Trophoblast cell (in vitro differentiated cells and primary cell): ENCODE results near the gene POU5F1. TPM values are rescaled to one million over a fixed set of nuclear protein-coding genes. Genes with fewer than 3 reads are reported as not detected.
A peak's percentile ranks its signal among the peaks of the same experiment; 100 is the strongest.
"Not testable (repeated sequence)": the region's sequence is repeated elsewhere in the genome, so short reads cannot be mapped to it uniquely, and the experiment has no call there.

ENCODE experiments used
- DNase-seq, 2 donors: peaks; one replicate each; pipeline ENCODE4 v3.0.0-alpha.2; 2016
- H2AFZ ChIP-seq: 2 replicates; pipeline ENCODE4 v1.6.1; 2013; ENCODE audit warnings: low read length, moderate library complexity, mild to moderate bottlenecking; ENCODE audit not compliant: insufficient read depth, poor library complexity
- H2AK5ac ChIP-seq: 2 replicates; pipeline ENCODE4 v1.6.1; 2013; ENCODE audit warnings: mild to moderate bottlenecking, low read length
- H2BK120ac ChIP-seq: 2 replicates; pipeline ENCODE4 v1.6.1; 2013; ENCODE audit warnings: low read length, mild to moderate bottlenecking, moderate library complexity; ENCODE audit not compliant: insufficient read depth, poor library complexity
- H2BK12ac ChIP-seq: 2 replicates; pipeline ENCODE4 v1.6.1; 2013; ENCODE audit warnings: mild to moderate bottlenecking, low read length, moderate library complexity
- H2BK5ac ChIP-seq: 2 replicates; pipeline ENCODE4 v1.6.1; 2013; ENCODE audit warnings: low read length, low read depth, moderate library complexity, mild to moderate bottlenecking; ENCODE audit not compliant: poor library complexity
- H3K14ac ChIP-seq: 2 replicates; pipeline ENCODE4 v1.6.1; 2013; ENCODE audit warnings: mild to moderate bottlenecking, low read length
- H3K18ac ChIP-seq: 2 replicates; pipeline ENCODE4 v1.6.1; 2013; ENCODE audit warnings: mild to moderate bottlenecking, low read length
- H3K23ac ChIP-seq: 2 replicates; pipeline ENCODE4 v1.6.1; 2013; ENCODE audit warnings: low read length
- H3K27ac ChIP-seq: 2 replicates; pipeline ENCODE4 v1.5.1; 2013; ENCODE audit warnings: low read depth, mild to moderate bottlenecking, inconsistent platforms, low read length, moderate library complexity
- H3K27me3 ChIP-seq: 2 replicates; pipeline ENCODE4 v1.6.1; 2013; ENCODE audit warnings: inconsistent platforms, mild to moderate bottlenecking, low read length, moderate library complexity; ENCODE audit not compliant: insufficient read depth
- H3K36me3 ChIP-seq, 2 experiments: 1 replicate in 1 of 2; 2 replicates in 1 of 2; pipeline ENCODE4 v1.6.1; 2013; ENCODE audit warnings: low read length in 2 of 2, mild to moderate bottlenecking in 2 of 2, moderate library complexity in 1 of 2; ENCODE audit not compliant: insufficient read depth in 2 of 2, control insufficient read depth in 1 of 2
- H3K4ac ChIP-seq: 2 replicates; pipeline ENCODE4 v1.6.1; 2013; ENCODE audit warnings: low read depth, mild to moderate bottlenecking, low read length, moderate library complexity
- H3K4me1 ChIP-seq, 2 experiments: 1 replicate in 1 of 2; 2 replicates in 1 of 2; pipeline ENCODE4 v1.6.1; 2013; ENCODE audit warnings: low read length in 2 of 2, mild to moderate bottlenecking in 2 of 2, moderate library complexity in 1 of 2; ENCODE audit not compliant: insufficient read depth in 2 of 2, control insufficient read depth in 1 of 2
- H3K4me2 ChIP-seq: 2 replicates; pipeline ENCODE4 v1.6.1; 2013; ENCODE audit warnings: inconsistent platforms, mild to moderate bottlenecking, low read length, moderate library complexity
- H3K4me3 ChIP-seq: 2 replicates; pipeline ENCODE4 v1.5.1; 2013; ENCODE audit warnings: mild to moderate bottlenecking, low read depth, low read length, inconsistent platforms
- H3K79me1 ChIP-seq: one replicate; pipeline ENCODE4 v1.6.1; 2013; ENCODE audit warnings: low read length
- H3K79me2 ChIP-seq: 2 replicates; pipeline ENCODE4 v1.6.1; 2013; ENCODE audit warnings: low read length, mild to moderate bottlenecking; ENCODE audit not compliant: control insufficient read depth, insufficient read depth, poor library complexity
- H3K9ac ChIP-seq: 2 replicates; pipeline ENCODE4 v1.6.1; 2013; ENCODE audit warnings: mild to moderate bottlenecking, low read length
- H3K9me3 ChIP-seq: 2 replicates; pipeline ENCODE4 v1.6.1; 2013; ENCODE audit warnings: low read depth, mild to moderate bottlenecking, control low read depth, inconsistent platforms, low read length; ENCODE audit not compliant: insufficient read depth
- H4K12ac ChIP-seq: 2 replicates; pipeline ENCODE4 v1.6.1; 2013; ENCODE audit warnings: low read depth, mild to moderate bottlenecking, low read length, moderate library complexity
- H4K8ac ChIP-seq: 2 replicates; pipeline ENCODE4 v1.6.1; 2013; ENCODE audit warnings: low read depth, mild to moderate bottlenecking, low read length, moderate library complexity
- H4K91ac ChIP-seq: one replicate; pipeline ENCODE4 v1.6.1; 2013; ENCODE audit warnings: low read depth, mild to moderate bottlenecking, low read length, moderate library complexity
- WGBS: extraction: QIAGEN DNeasy Blood & Tissue Kit; methylation state at CpG from one replicate; pipeline ENCODE4 v1.1.7; 2013; ENCODE audit warnings: missing lambda C conversion rate; ENCODE audit not compliant: insufficient read length, insufficient coverage; ENCODE audit errors: extremely low coverage; 5-methylcytosine and 5-hydroxymethylcytosine counted together
- polyA plus RNA-seq: library from polyadenylated mRNA; stranded (reverse); fragments of 200-250 nt; gene quantifications from 2 replicates; pipeline ENCODE4 v1.2.3, GENCODE V29; 2013

POU5F1 gene
- polyA plus RNA-seq = 3.6 and 4.2 TPM in 2 replicates

DNA sequence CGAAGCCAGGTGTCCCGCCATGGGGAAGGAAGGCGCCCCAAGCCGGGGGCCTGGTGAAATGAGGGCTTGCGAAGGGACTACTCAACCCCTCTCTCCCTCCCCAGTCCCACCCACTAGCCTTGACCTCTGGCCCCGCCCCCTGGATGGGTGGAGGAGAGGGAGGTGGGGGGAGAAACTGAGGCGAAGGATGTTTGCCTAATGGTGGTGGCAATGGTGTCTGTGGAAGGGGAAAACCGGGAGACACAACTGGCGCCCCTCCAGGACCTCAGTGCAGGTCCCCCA, at the start of gene POU5F1:
Gene POU5F1 (minus strand): TSS at position 83 of the 282 bp plus-strand sequence. CDS start 62 bp downstream, at position 21.
- no peak within 1 kb of the TSS for H2AK5ac ChIP-seq
- H3K79me1 ChIP-seq = no peaks in the 10 kb centered on the region
- no peak for DNase-seq
- no peak within 1 kb of the TSS for H2BK5ac ChIP-seq
- H3K27ac ChIP-seq = no peak within 1 kb of the TSS
- H3K18ac ChIP-seq = no peak within 1 kb of the TSS
- WGBS = no CpG with 5 or more reads among the region's 9 CpGs
- peak within 1 kb of the TSS; percentile 39 for H3K4me3 ChIP-seq
- H4K12ac ChIP-seq = no peak within 1 kb of the TSS
- peaks cover 11% of the 10 kb centered on the region for H3K27me3 ChIP-seq
- no peak within 1 kb of the TSS for H2BK12ac ChIP-seq
- no peak within 1 kb of the TSS for H2AFZ ChIP-seq
- no peak within 1 kb of the TSS for H4K8ac ChIP-seq
- peaks cover 3% of the 10 kb centered on the region for H3K9me3 ChIP-seq
- no peak within 1 kb of the TSS for H3K14ac ChIP-seq
- H2BK120ac ChIP-seq = no peak within 1 kb of the TSS
- H3K4me1 ChIP-seq = peaks cover 8 to 11% of the 10 kb centered on the region in 2 experiments
- no peak within 1 kb of the TSS for H4K91ac ChIP-seq
- no peaks in the 10 kb centered on the region for H3K79me2 ChIP-seq
- H3K23ac ChIP-seq = no peak within 1 kb of the TSS
- no peak within 1 kb of the TSS for H3K9ac ChIP-seq
- no peak within 1 kb of the TSS for H3K4me2 ChIP-seq
- no peak within 1 kb of the TSS for H3K4ac ChIP-seq
- no peaks in the 10 kb centered on the region for H3K36me3 ChIP-seq

DNA sequence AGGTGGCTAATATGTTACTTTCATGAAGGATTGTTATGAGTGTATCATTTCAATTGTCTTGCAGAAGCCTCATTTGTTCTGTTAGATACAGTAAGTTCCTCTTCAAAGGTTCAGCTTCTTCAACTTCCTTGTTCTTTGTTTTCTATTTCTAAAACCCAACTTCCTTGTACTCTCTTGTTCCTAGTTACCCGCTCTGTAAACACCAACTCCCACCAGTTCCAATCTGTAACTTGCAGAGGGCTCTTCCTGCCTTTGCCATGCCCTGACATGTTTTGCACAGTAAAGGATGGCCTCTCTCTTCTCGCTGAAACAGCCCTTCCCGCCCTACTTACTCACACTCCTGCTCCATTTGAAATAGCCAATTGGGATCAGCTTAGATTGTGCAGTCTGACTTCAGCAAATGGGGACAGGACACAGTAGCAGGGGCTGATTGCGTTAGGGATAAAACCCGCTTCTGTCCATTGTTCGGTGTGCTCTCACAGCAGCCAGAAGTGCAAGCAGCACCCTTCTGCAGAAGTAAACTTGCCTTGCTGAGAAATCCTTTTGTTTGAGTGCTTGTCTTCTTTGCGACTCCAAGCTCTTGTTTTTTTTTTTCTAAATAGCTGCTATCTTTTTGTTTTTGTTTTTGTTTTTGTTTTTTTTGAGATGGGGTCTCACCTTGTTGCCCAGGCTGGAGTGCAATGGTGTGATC, 45.9 kb upstream of the POU5F1 start:
- H4K91ac ChIP-seq = no peak overlapping the region
- no peak overlapping the region for H3K14ac ChIP-seq
- DNase-seq = no peak
- no CpG with 5 or more reads among the region's 7 CpGs for WGBS
- H3K23ac ChIP-seq = no peak overlapping the region
- no peak overlapping the region for H2BK5ac ChIP-seq
- H2AFZ ChIP-seq = no peak overlapping the region
- no peak overlapping the region for H3K18ac ChIP-seq
- H3K79me2 ChIP-seq = no peaks in the 10 kb centered on the region
- no peak overlapping the region for H4K8ac ChIP-seq
- H4K12ac ChIP-seq = no peak overlapping the region
- H3K27me3 ChIP-seq = no peaks in the 10 kb centered on the region
- no peak overlapping the region for H3K4me3 ChIP-seq
- H3K9me3 ChIP-seq = peaks cover 3% of the 10 kb centered on the region
- no peaks in the 10 kb centered on the region for H3K79me1 ChIP-seq
- H2BK120ac ChIP-seq = no peak overlapping the region
- no peak overlapping the region for H3K4ac ChIP-seq
- no peak overlapping the region for H3K9ac ChIP-seq
- H2BK12ac ChIP-seq = no peak overlapping the region
- no peak overlapping the region for H3K27ac ChIP-seq
- H2AK5ac ChIP-seq = no peak overlapping the region
- no peaks in the 10 kb centered on the region for H3K36me3 ChIP-seq
- no peak overlapping the region for H3K4me2 ChIP-seq
- H3K4me1 ChIP-seq = no peaks in the 10 kb centered on the region

GRCh38 chr6:31215216-31215615, 44.7 kb upstream of the POU5F1 start:
- H3K4me2 ChIP-seq, H3K4me3 ChIP-seq, H4K8ac ChIP-seq, H3K27me3 ChIP-seq, H3K23ac ChIP-seq, H2AK5ac ChIP-seq, H3K79me1 ChIP-seq, H2BK12ac ChIP-seq, H3K36me3 ChIP-seq, H3K18ac ChIP-seq, H4K12ac ChIP-seq, H3K4ac ChIP-seq, H3K9me3 ChIP-seq, H2AFZ ChIP-seq, H3K9ac ChIP-seq, H3K4me1 ChIP-seq, H3K27ac ChIP-seq, H2BK5ac ChIP-seq, H3K79me2 ChIP-seq, H4K91ac ChIP-seq, H3K14ac ChIP-seq, H2BK120ac ChIP-seq, DNase-seq: not testable (repeated sequence)
- WGBS = no CpG with 5 or more reads among the region's 2 CpGs

GRCh38 chr6:31214516-31214915, 44.0 kb upstream of the POU5F1 start:
- Histone ChIP-seq H4K91ac (no peak overlapping the region), H3K4me1 (no peaks in the 10 kb centered on the region), H3K14ac (no peak overlapping the region), H3K9ac (no peak overlapping the region), H3K4me3 (no peak overlapping the region), H3K18ac (no peak overlapping the region), H3K9me3 (peaks cover 3% of the 10 kb centered on the region), H3K4ac (no peak overlapping the region), H4K12ac (no peak overlapping the region), H3K27ac (no peak overlapping the region), H2AK5ac (no peak overlapping the region), H3K27me3 (no peaks in the 10 kb centered on the region), H2AFZ (no peak overlapping the region), H4K8ac (no peak overlapping the region), H2BK5ac (no peak overlapping the region), H3K36me3 (no peaks in the 10 kb centered on the region), H3K79me1 (no peaks in the 10 kb centered on the region), H3K23ac (no peak overlapping the region), H2BK12ac (no peak overlapping the region), H2BK120ac (no peak overlapping the region), H3K4me2 (no peak overlapping the region), H3K79me2 (no peaks in the 10 kb centered on the region)
- no peak for DNase-seq
- WGBS = no CpG with 5 or more reads among the region's 1 CpG
